ENCODE measurements around the gene SLC49A3. TPM values are rescaled to one million over a fixed set of nuclear protein-coding genes. Genes with fewer than 3 reads are reported as not detected.

The SLC49A3 gene
- total and polyA plus RNA-seq, 2 of the 4 experiments (the other 2 are of a cell fraction), result under 0.01 to 0.32 TPM

DNA sequence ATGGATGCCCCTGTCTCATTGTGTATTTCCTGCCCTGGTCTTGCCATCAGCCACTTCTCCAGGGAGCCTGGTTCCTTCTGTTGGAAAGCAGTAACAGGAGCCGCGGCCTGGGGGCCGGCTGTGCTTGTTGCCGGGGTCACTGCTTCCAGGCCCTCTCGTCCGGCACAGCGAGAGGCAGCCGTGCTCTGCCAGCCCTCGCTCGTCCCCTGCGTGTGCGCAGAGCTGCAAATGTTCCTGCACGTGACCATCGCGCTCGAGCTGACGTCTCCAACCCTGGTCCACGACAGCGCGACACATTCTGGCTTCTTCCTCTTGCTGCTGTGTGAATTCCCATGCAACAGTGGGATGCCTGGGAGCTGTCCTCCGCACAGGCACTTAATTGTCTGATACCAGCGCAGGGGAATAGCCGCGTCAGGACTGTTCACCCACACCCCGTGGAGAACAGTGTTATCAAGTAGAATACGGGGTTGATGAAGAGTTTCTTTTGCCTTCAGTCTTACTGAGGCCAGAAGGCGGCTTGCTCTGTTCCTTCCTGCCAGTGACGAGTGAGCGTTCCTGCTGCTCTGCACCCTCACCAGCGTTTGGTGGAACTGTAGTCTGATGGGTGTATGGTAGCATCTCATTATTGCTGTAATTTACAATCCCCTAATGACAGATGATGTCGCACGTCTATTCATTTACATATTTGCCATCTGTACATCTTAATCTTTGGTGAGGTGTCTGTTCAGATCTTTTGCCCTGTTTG lies 51.2 kb downstream of the SLC49A3 start:
- POLR2A ChIA-PET (ENCODE audit: unreplicated experiment), result no interaction called here
- in situ Hi-C loops (cut with MboI; ENCODE audit: low sequenced_read_pairs), result no loop called here

More for the DNA sequence above, 51.2 kb downstream of the SLC49A3 start:
- 53% methylated on average over 20 of the region's 32 CpGs; no CpG with 5 or more reads in 1 of the 2 experiments for WGBS, 2 experiments (ENCODE audit: extremely low coverage in 2 of 2, insufficient read length in 1 of 2)
- Histone ChIP-seq H2BK20ac (ENCODE audit: low read depth, low read length) (no peak overlapping the region), H3K4me3 (ENCODE audit: insufficient read depth, low read depth, low read length) (no peak overlapping the region), H2BK15ac (ENCODE audit: low read depth, low read length) (no peak overlapping the region), H3K36me3 (ENCODE audit: control insufficient read depth, insufficient read depth, low read length) (no peaks in the 10 kb centered on the region), H3K79me1 (ENCODE audit: low read depth in 1 of 2, low read length in 2 of 2) (no peaks in the 10 kb centered on the region), H3K18ac (ENCODE audit: low read depth, low read length) (no peak overlapping the region), H2AK9ac (replicated peaks; ENCODE audit: low read depth, low read length, poor library complexity) (no peak overlapping the region), H3K27ac (ENCODE audit: insufficient read depth, low read length) (no peak overlapping the region), H2BK5ac (ENCODE audit: low read depth, low read length, poor library complexity, severe bottlenecking) (no peak overlapping the region), H2BK120ac (ENCODE audit: low read depth, low read length) (no peak overlapping the region), H3K9me3 (ENCODE audit: control insufficient read depth, insufficient read depth, low read length) (peaks cover 9% of the 10 kb centered on the region; the same call in 1 of the 2 replicates), H3K4me1 (ENCODE audit: control insufficient read depth, insufficient read depth, low read length) (no peaks in the 10 kb centered on the region), H2AK5ac (ENCODE audit: low read depth, low read length) (no peak overlapping the region), H3K9ac (ENCODE audit: low read depth, low read length) (no peak overlapping the region), H4K5ac (ENCODE audit: low read depth, low read length) (no peak overlapping the region), H3K4me2 (ENCODE audit: low read depth, low read length) (no peak overlapping the region), H4K8ac (ENCODE audit: low read depth in 2 of 2, low read length in 2 of 2) (no peak overlapping the region), H3K23ac (ENCODE audit: low read depth, low read length) (no peak overlapping the region), H3K4ac (ENCODE audit: low read depth, low read length) (no peak overlapping the region), H2AFZ (replicated peaks; ENCODE audit: low read length, poor library complexity) (no peak overlapping the region), H4K20me1 (ENCODE audit: insufficient read depth, low read length) (no peaks in the 10 kb centered on the region), H3K9me1 (ENCODE audit: insufficient read depth, low read length) (no peaks in the 10 kb centered on the region), H3K56ac (ENCODE audit: extremely low read depth, insufficient read depth, low read length) (no peak overlapping the region), H3K14ac (replicated peaks; ENCODE audit: low read depth, low read length) (no peak overlapping the region), H4K91ac (ENCODE audit: insufficient read depth, low read depth, low read length) (no peak overlapping the region), H3K27me3 (ENCODE audit: control insufficient read depth, insufficient read depth, low read length) (no peaks in the 10 kb centered on the region)
- ATAC-seq (ENCODE audit: low read depth) (no peak), DNase-seq (no peak)
- BruUV-seq (replicated peaks), result no TSS peak
- dilution Hi-C loops (cut with HindIII; ENCODE audit: low sequenced_read_pairs, unreplicated experiment) (no loop called here), intact Hi-C loops (cut with micrococcal nuclease) (no loop called here)
- CTCF ChIA-PET, result no interaction called here
- TF ChIP-seq MAZ (IDR thresholded peaks at IDR 0.05; ENCODE audit: borderline replicate concordance, low read depth, low read length), result no peak
- no peak for TF ChIP-seq MXI1 (IDR thresholded peaks at IDR 0.05; ENCODE audit: borderline replicate concordance, low read depth, low read length)
- TF ChIP-seq, protein P1, sequence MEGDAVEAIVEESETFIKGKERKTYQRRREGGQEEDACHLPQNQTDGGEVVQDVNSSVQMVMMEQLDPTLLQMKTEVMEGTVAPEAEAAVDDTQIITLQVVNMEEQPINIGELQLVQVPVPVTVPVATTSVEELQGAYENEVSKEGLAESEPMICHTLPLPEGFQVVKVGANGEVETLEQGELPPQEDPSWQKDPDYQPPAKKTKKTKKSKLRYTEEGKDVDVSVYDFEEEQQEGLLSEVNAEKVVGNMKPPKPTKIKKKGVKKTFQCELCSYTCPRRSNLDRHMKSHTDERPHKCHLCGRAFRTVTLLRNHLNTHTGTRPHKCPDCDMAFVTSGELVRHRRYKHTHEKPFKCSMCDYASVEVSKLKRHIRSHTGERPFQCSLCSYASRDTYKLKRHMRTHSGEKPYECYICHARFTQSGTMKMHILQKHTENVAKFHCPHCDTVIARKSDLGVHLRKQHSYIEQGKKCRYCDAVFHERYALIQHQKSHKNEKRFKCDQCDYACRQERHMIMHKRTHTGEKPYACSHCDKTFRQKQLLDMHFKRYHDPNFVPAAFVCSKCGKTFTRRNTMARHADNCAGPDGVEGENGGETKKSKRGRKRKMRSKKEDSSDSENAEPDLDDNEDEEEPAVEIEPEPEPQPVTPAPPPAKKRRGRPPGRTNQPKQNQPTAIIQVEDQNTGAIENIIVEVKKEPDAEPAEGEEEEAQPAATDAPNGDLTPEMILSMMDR (conservative IDR thresholded peaks at IDR 0.05; ENCODE audit: low read depth, low read length), result no peak
- TF ChIP-seq BHLHE40 (IDR thresholded peaks at IDR 0.05; ENCODE audit: low read depth, low read length), result no peak
- TF ChIP-seq SMC3 (IDR thresholded peaks at IDR 0.05; ENCODE audit: low read depth, low read length), result no peak
- TF ChIP-seq, protein P2, sequence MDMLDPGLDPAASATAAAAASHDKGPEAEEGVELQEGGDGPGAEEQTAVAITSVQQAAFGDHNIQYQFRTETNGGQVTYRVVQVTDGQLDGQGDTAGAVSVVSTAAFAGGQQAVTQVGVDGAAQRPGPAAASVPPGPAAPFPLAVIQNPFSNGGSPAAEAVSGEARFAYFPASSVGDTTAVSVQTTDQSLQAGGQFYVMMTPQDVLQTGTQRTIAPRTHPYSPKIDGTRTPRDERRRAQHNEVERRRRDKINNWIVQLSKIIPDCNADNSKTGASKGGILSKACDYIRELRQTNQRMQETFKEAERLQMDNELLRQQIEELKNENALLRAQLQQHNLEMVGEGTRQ (IDR thresholded peaks at IDR 0.05; ENCODE audit: low read depth, low read length), result no peak
- TF ChIP-seq FOS (IDR thresholded peaks at IDR 0.05; ENCODE audit: low read depth, low read length), result no peak
- no peak for TF ChIP-seq MAFK (IDR thresholded peaks at IDR 0.05; ENCODE audit: low read depth, low read length)
- no peak for TF ChIP-seq RCOR1 (IDR thresholded peaks at IDR 0.05; ENCODE audit: insufficient replicate concordance, low read length)
- no peak for TF ChIP-seq CEBPB (IDR thresholded peaks at IDR 0.05; ENCODE audit: low read depth, low read length)
- no peak for TF ChIP-seq RFX5 (IDR thresholded peaks at IDR 0.05; ENCODE audit: low read depth, low read length)
- TF ChIP-seq, protein P3, sequence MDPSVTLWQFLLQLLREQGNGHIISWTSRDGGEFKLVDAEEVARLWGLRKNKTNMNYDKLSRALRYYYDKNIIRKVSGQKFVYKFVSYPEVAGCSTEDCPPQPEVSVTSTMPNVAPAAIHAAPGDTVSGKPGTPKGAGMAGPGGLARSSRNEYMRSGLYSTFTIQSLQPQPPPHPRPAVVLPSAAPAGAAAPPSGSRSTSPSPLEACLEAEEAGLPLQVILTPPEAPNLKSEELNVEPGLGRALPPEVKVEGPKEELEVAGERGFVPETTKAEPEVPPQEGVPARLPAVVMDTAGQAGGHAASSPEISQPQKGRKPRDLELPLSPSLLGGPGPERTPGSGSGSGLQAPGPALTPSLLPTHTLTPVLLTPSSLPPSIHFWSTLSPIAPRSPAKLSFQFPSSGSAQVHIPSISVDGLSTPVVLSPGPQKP (IDR thresholded peaks at IDR 0.05; ENCODE audit: borderline replicate concordance, low read depth, low read length), result no peak
- no peak for TF ChIP-seq POLR2A (IDR thresholded peaks at IDR 0.05; ENCODE audit: low read depth, low read length)
- TF ChIP-seq RAD21 (IDR thresholded peaks at IDR 0.05; ENCODE audit: low read length), result no peak
- no peak for TF ChIP-seq NFE2L2 (IDR thresholded peaks at IDR 0.05; ENCODE audit: low read depth, low read length)
- TF ChIP-seq CHD1 (IDR thresholded peaks at IDR 0.05; ENCODE audit: low read depth, low read length), result no peak
